Activated T-cell treated with anti-CD3 and anti-CD28 coated beads, Interleukin-2, amount 50 U/mL, for 72 hours (primary cell): ENCODE measurements around the gene RNASE12. TPM values are rescaled to one million over a fixed set of nuclear protein-coding genes. Genes with fewer than 3 reads are reported as not detected.
"Not testable (repeated sequence)": the region's sequence is repeated elsewhere in the genome, so short reads cannot be mapped to it uniquely, and the experiment has no call there.

Experiments used
- ATAC-seq, 2 donors: fragments of 150-1000 bp; cut with Tn5 transposase; replicated peaks in 1 of 2; 2 replicates each; pipeline ENCODE4 v1.10.0; 2021; ENCODE audit warnings: moderate library complexity in 2 of 2, mild to moderate bottlenecking in 1 of 2
- DNase-seq, 2 donors: peaks; one replicate each; pipeline ENCODE4 v3.0.0; 2021 to 2022; ENCODE audit warnings: mixed read lengths in 1 of 2
- H3K27ac Mint-ChIP-seq: one replicate; pipeline ENCODE4 v1.8.0; 2022; ENCODE audit warnings: mild to moderate bottlenecking, moderate library complexity, mixed read lengths
- H3K27me3 Mint-ChIP-seq: one replicate; pipeline ENCODE4 v1.8.0; 2022; ENCODE audit warnings: low read depth, mixed read lengths
- H3K36me3 Mint-ChIP-seq, 2 donors: one replicate each; pipeline ENCODE4 v1.8.0; 2022; ENCODE audit warnings: mixed read lengths in 2 of 2, mild to moderate bottlenecking in 1 of 2; ENCODE audit not compliant: insufficient read depth in 2 of 2
- H3K4me1 Mint-ChIP-seq: one replicate; pipeline ENCODE4 v1.8.0; 2022; ENCODE audit warnings: low read depth, mixed read lengths
- H3K4me3 Mint-ChIP-seq, 2 donors: one replicate each; pipeline ENCODE4 v1.8.0; 2022; ENCODE audit warnings: mild to moderate bottlenecking in 2 of 2, mixed read lengths in 2 of 2, moderate library complexity in 2 of 2
- H3K9me3 Mint-ChIP-seq, 2 donors: one replicate each; pipeline ENCODE4 v1.8.0; 2022; ENCODE audit warnings: mixed read lengths in 2 of 2
- total RNA-seq, 2 donors: library from RNA; stranded (reverse); gene quantifications; one replicate each; pipeline ENCODE4 v1.2.3, GENCODE V29; 2022

Gene RNASE12
- total RNA-seq, 2 donors from 2014 or later = not detected

DNA sequence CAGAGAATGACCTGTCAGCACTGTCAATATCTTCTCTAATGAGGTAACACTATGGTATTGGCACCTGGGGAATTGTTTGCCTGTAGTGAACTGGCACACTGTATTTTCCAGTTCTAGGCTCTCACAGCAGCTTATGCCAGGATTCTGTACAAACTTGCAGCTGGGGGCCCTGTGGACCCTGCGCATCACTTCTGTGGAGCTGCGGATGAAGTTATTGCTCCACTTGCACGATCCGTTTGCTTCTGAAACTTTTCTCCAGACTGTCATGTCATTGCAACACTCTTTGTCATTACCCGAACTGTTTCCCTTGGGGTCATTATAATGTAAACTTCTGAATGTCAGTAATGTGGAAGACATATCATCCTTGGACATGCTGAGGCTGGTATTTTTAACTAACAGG lies 7.3 kb downstream of the RNASE12 start:
- DNase-seq = no peak
- H3K36me3 Mint-ChIP-seq = no peaks in the 10 kb centered on the region
- peaks cover 2 to 5% of the 10 kb centered on the region in 2 donors for H3K9me3 Mint-ChIP-seq
- peaks cover 7% of the 10 kb centered on the region for H3K4me1 Mint-ChIP-seq
- no peak for ATAC-seq
- H3K27ac Mint-ChIP-seq = no peak overlapping the region
- peaks cover 14% of the 10 kb centered on the region for H3K27me3 Mint-ChIP-seq
- H3K4me3 Mint-ChIP-seq = no peak overlapping the region

GRCh38 chr14:20583142-20583541 lies 8.0 kb downstream of the RNASE12 start:
- Mint-ChIP-seq H3K4me3 (no peak overlapping the region), H3K27ac (no peak overlapping the region)

GRCh38 chr14:20580242-20580641 lies 10.9 kb downstream of the RNASE12 start:
- Mint-ChIP-seq H3K4me1 (no peaks in the 10 kb centered on the region), H3K9me3 (no peaks in the 10 kb centered on the region), H3K4me3 (no peak overlapping the region), H3K36me3 (no peaks in the 10 kb centered on the region), H3K27ac (no peak overlapping the region), H3K27me3 (peaks cover 7% of the 10 kb centered on the region)
- no peak for DNase-seq
- ATAC-seq = no peak

More at GRCh38 chr14:20583142-20583541, 8.0 kb downstream of the RNASE12 start:
- no peak for ATAC-seq
- peaks cover 7% of the 10 kb centered on the region for H3K4me1 Mint-ChIP-seq
- peaks cover 2 to 5% of the 10 kb centered on the region in 2 donors for H3K9me3 Mint-ChIP-seq
- no peaks in the 10 kb centered on the region for H3K36me3 Mint-ChIP-seq
- DNase-seq = no peak
- peaks cover 14% of the 10 kb centered on the region for H3K27me3 Mint-ChIP-seq

DNA sequence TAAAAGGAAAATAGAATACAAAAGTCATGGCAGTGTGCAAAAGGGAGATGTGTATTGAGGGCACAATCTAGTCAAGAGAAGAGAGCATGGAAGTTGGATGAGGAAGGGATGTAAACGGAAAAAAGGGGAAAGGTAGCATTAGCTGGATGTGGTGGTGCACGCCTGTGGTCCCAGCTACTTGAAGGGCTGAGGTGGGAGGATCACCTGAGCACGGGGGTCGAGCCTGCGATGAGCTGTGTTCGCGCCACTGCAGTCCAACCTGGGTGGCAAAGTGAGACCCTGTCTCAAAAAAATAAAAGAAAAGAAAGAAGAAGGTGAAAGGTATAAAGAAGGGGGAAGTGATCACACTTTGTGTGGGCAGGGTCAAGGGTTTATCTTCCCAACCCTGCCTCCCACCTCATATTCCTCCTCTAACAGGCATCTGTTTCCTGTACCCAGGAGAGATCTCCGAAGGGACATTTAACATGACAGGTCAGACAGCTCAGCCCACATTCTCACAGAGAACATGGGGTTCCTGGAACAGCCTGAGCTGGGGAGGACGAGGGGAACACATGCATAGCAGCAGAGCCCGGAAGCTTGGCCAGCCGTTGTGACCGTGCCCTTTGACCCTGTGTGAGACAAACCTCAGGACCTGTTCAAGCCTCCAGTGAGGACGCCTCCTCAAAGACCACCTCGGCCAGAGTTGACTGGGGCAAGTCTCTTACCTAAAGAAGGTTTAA lies 12.2 kb downstream of the RNASE12 start:
- Mint-ChIP-seq H3K4me3 (no peak overlapping the region), H3K36me3 (no peaks in the 10 kb centered on the region), H3K27ac (no peak overlapping the region), H3K27me3 (no peaks in the 10 kb centered on the region), H3K4me1 (no peaks in the 10 kb centered on the region), H3K9me3 (no peaks in the 10 kb centered on the region)
- DNase-seq (no peak), ATAC-seq (no peak)

DNA sequence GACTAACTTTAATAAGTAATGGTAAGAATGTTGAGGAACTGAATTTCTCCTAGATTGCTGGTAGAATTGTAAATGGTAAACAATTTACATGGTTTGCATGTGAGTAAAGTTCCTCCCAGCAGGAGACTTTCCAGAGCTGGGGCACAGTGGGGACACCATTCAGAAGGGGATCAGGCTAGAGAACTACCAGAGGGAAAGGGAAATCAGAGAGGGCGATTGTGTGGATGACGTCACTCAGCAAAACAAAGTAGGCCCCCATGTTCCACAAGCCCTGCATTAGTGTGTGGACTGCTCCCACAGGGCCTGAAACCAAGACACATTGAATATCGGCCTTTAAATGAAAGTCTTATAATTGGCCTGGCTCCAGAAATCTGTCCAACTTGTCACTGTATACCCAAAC lies 12.9 kb downstream of the RNASE12 start:
- H3K9me3 Mint-ChIP-seq = no peaks in the 10 kb centered on the region

DNA sequence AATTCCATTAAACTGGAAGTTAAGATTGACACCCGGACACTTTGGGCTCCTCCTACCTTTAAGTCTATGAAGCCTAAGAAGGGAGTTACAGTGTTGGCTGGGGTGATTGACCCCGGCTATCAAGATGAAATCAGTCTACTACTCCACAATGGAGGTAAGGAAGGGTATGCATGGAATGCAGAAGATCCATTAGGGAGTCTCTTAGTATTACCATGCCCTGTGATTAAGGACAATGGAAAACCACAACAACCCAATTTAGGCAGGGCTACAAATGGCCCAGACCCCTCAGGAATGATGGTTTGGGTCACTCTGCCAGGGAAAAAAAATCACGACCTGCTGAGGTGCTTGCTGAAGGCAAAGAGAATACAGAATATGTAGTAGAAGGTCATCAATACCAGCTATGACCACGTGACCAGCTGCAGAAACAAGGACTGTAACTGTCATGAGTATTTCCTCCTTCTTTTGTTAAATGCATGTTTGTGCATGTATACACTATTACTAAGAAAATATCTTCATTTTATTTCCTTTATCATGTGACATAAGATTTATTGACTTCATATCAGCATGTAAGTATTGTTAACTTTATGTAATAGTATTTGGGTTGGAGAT lies 18.7 kb downstream of the RNASE12 start:
- H3K4me3 Mint-ChIP-seq, H3K27ac Mint-ChIP-seq, H3K36me3 Mint-ChIP-seq, H3K27me3 Mint-ChIP-seq, H3K4me1 Mint-ChIP-seq, DNase-seq, H3K9me3 Mint-ChIP-seq, ATAC-seq: not testable (repeated sequence)

More for the DNA sequence above, 12.9 kb downstream of the RNASE12 start:
- Mint-ChIP-seq H3K4me3 (no peak overlapping the region), H3K36me3 (no peaks in the 10 kb centered on the region), H3K4me1 (no peaks in the 10 kb centered on the region), H3K27me3 (no peaks in the 10 kb centered on the region), H3K27ac (no peak overlapping the region)
- ATAC-seq (no peak), DNase-seq (no peak)

- H3K4me1 Mint-ChIP-seq, H3K27ac Mint-ChIP-seq, DNase-seq, H3K27me3 Mint-ChIP-seq, H3K36me3 Mint-ChIP-seq, ATAC-seq, H3K9me3 Mint-ChIP-seq, H3K4me3 Mint-ChIP-seq: not testable (repeated sequence)
These were observed 20.5 kb downstream of the RNASE12 start for GRCh38 chr14:20570720-20571119.

- not testable (repeated sequence) for H3K9me3 Mint-ChIP-seq, DNase-seq, H3K27me3 Mint-ChIP-seq, H3K27ac Mint-ChIP-seq, H3K4me3 Mint-ChIP-seq, H3K36me3 Mint-ChIP-seq, H3K4me1 Mint-ChIP-seq, ATAC-seq
These were observed 21.3 kb downstream of the RNASE12 start for GRCh38 chr14:20569865-20570264.

- peaks cover 5 to 9% of the 10 kb centered on the region in 2 donors for H3K9me3 Mint-ChIP-seq
- H3K4me1 Mint-ChIP-seq = no peaks in the 10 kb centered on the region
- no peak overlapping the region for H3K4me3 Mint-ChIP-seq
- DNase-seq (no peak), ATAC-seq (no peak)
- peaks cover 0 to 1% of the 10 kb centered on the region in 2 donors for H3K36me3 Mint-ChIP-seq
- no peak overlapping the region for H3K27ac Mint-ChIP-seq
- H3K27me3 Mint-ChIP-seq = no peaks in the 10 kb centered on the region
These were observed 22.1 kb downstream of the RNASE12 start for GRCh38 chr14:20569066-20569465.

DNA sequence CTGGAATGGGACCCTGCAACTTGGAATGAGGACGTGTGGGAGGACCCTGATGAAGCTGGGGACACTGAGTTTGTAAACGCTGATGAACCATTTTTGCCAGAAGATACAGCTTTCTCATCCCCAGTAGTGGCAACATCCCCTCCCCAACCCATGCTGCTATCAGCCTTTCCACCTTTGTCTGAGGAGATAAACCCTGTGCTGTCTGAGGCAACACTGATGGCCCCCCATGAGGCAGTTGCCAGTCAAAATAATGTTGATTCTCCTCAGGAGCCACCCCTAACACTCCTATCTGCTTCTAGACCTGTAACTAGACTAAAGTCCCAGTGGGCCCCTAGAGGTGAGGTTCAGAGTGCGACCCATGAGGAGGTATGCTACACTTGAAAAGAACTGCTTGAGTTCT lies 22.8 kb downstream of the RNASE12 start:
- Mint-ChIP-seq H3K27me3 (no peaks in the 10 kb centered on the region), H3K36me3 (peaks cover 0 to 1% of the 10 kb centered on the region in 2 donors), H3K4me3 (no peak overlapping the region), H3K27ac (no peak overlapping the region), H3K4me1 (no peaks in the 10 kb centered on the region), H3K9me3 (peaks cover 5 to 9% of the 10 kb centered on the region in 2 donors)
- ATAC-seq (no peak), DNase-seq (no peak)

- H3K36me3 Mint-ChIP-seq, H3K27ac Mint-ChIP-seq, H3K4me3 Mint-ChIP-seq, DNase-seq, H3K4me1 Mint-ChIP-seq, H3K9me3 Mint-ChIP-seq, ATAC-seq, H3K27me3 Mint-ChIP-seq: not testable (repeated sequence)
These were observed 24.0 kb downstream of the RNASE12 start for GRCh38 chr14:20567199-20567598.

GRCh38 chr14:20564501-20564997 lies 26.6 kb downstream of the RNASE12 start:
- Mint-ChIP-seq H3K9me3 (peaks cover 5 to 8% of the 10 kb centered on the region in 2 donors), H3K36me3 (peaks cover 0 to 1% of the 10 kb centered on the region in 2 donors), H3K4me1 (no peaks in the 10 kb centered on the region), H3K4me3 (no peak overlapping the region), H3K27ac (no peak overlapping the region), H3K27me3 (no peaks in the 10 kb centered on the region)
- DNase-seq (no peak), ATAC-seq (no peak)

- H3K4me1 Mint-ChIP-seq = no peaks in the 10 kb centered on the region
- no peak overlapping the region for H3K4me3 Mint-ChIP-seq
- H3K9me3 Mint-ChIP-seq = peaks cover 5 to 8% of the 10 kb centered on the region in 2 donors
- peaks cover 0 to 1% of the 10 kb centered on the region in 2 donors for H3K36me3 Mint-ChIP-seq
- ATAC-seq (no peak), DNase-seq (no peak)
- H3K27ac Mint-ChIP-seq = no peak overlapping the region
- H3K27me3 Mint-ChIP-seq = no peaks in the 10 kb centered on the region
These were observed 27.2 kb downstream of the RNASE12 start for GRCh38 chr14:20563971-20564370.
